NT2/D1 (cell line): Measurements from ENCODE around the gene CPED1.

ENCODE experiments used
- YY1 ChIP-seq: IDR thresholded peaks from 2 replicates; pipeline ENCODE4 v1.6.1; 2011; ENCODE audit not compliant: insufficient read length, insufficient read depth
- ZNF274 ChIP-seq: IDR thresholded peaks from 2 replicates; pipeline ENCODE4 v1.6.1; 2011; ENCODE audit warnings: mild to moderate bottlenecking, low read depth, low read length

- TF ChIP-seq YY1 (no peak), ZNF274 (no peak)
Measured at GRCh38 chr7:120988591-120989256, at the start of gene CPED1.
